Astrocyte (in vitro differentiated cells and primary cell): ENCODE results near the gene SMARCA4.

ENCODE experiments used
- CTCF ChIP-seq: IDR thresholded peaks from 2 replicates; pipeline ENCODE4 v1.5.1; 2011; ENCODE audit warnings: low read depth, mild to moderate bottlenecking, inconsistent platforms, low read length, moderate library complexity; ENCODE audit not compliant: insufficient read depth
- EZH2 ChIP-seq: IDR thresholded peaks from 2 replicates; pipeline ENCODE4 v1.6.1; 2012; ENCODE audit warnings: mild to moderate bottlenecking, low read length, inconsistent platforms; ENCODE audit not compliant: insufficient read depth

- TF ChIP-seq CTCF: no peak
- TF ChIP-seq EZH2: no peak
Observed at GRCh38 chr19:10912619-10913018, 48.2 kb upstream of the SMARCA4 start.
